Pancreas (tissue), 10 donors: ENCODE measurements around the gene QKI. TPM values are rescaled to one million over a fixed set of nuclear protein-coding genes. Genes with fewer than 3 reads are reported as not detected.

Source experiments
- ATAC-seq, 4 donors: fragments of 200-7000 bp; cut with Tn5 transposase; one replicate each; pipeline versions ENCODE4 v1.8.0 to v1.9.1; 2020; ENCODE audit warnings: mild to moderate bottlenecking in 4 of 4, moderate library complexity in 4 of 4
- DNase-seq, 6 donors: peaks; one replicate each; pipeline ENCODE4 v3.0.0-alpha.2; 2020
- FAIRE-seq: peaks from 2 replicates; lab custom pipeline; 2012; peaks lifted over from hg19 to GRCh38; lab: Jason Lieb, UNC
- H3K27ac ChIP-seq, 4 donors: fragments of 200-600 bp; sonication (generic); 1 replicate in 3 of 4; 2 replicates in 1 of 4; pipeline versions ENCODE4 v1.5.0 to v1.8.0; 2020
- H3K27me3 ChIP-seq, 4 donors: fragments of 200-600 bp; one replicate each; pipeline ENCODE4 v1.8.0; 2021
- H3K36me3 ChIP-seq, 3 donors: fragments of 200-600 bp; sonication (generic) in 1 of 3; one replicate each; pipeline versions ENCODE4 v1.5.0 to v1.8.0; 2020 to 2021
- H3K4me1 ChIP-seq, 3 donors: fragments of 200-600 bp; one replicate each; pipeline ENCODE4 v1.8.0; 2021
- H3K4me3 ChIP-seq, 4 donors: fragments of 200-600 bp; sonication (generic) in 2 of 4; one replicate each; pipeline versions ENCODE4 v1.5.0 to v1.8.0; 2020 to 2021
- H3K9me3 ChIP-seq, 4 donors: fragments of 200-600 bp; one replicate each; pipeline ENCODE4 v1.8.0; 2021
- CTCF ChIP-seq, 4 donors: fragments of 200-600 bp; sonication (generic) in 3 of 4; IDR thresholded peaks; one replicate each; pipeline versions ENCODE4 v1.5.0 to v1.8.0; 2021; ENCODE audit warnings: antibody characterized with exemption in 4 of 4
- WGBS, 2 donors: extraction: QIAGEN DNeasy Blood & Tissue Kit; methylation state at CpG; one replicate each; pipeline ENCODE4 v1.1.7; 2013; 5-methylcytosine and 5-hydroxymethylcytosine counted together
- intact Hi-C, 3 donors: fragments of 100-400 bp; cut with DNase I; formaldehyde crosslinking; loops; one replicate each; pipeline versions ENCODE4 v1.11.1 to v1.14.2; 2022
- polyA plus RNA-seq, 2 donors: library from polyadenylated mRNA; stranded (reverse); fragments of 200-250 nt; gene quantifications; one replicate each; pipeline ENCODE4 v1.2.3, GENCODE V29; 2013
- total RNA-seq, 6 donors: library from RNA; stranded (reverse); fragmentation: NEBNext Ultra II Directional in 4 of 6; extraction: Animal tissue kit (Norgen Biotek cat#: 25700) in 4 of 6; gene quantifications; one replicate each; pipeline versions ENCODE4 v1.2.1 to v1.2.4, GENCODE V29; 2021 to 2023
- donor health status: healthy with polysubstance abuse.
- donor health status: DM: no; HTN: no; CAD: no; lungs with moderate emphysema.
- donor health status: DM: no; HTN: no; CAD: no.
- donor health status: control.
- donor health status: control.
- donor health status: Bipolar disorder and iron deficiency.
- donor health status: DM: yes; HTN: yes; CAD: no.
- donor health status: DM: no; HTN: no; CAD: no.
- donor health status: DM: no; HTN: no; CAD: no.
- donor health status: DM: yes; HTN: yes; CAD: no.

The QKI gene
- total and polyA plus RNA-seq, 8 donors: 9.0 to 52.6 (median 21.6) TPM

GRCh38 chr6:163501439-163501838, 86.9 kb downstream of the QKI start:
- Histone ChIP-seq H3K4me3 (no peak overlapping the region), H3K4me1 (peaks cover 0 to 5% (median 5%) of the 10 kb centered on the region in 3 donors), H3K27me3 (no peaks in the 10 kb centered on the region), H3K9me3 (no peaks in the 10 kb centered on the region), H3K27ac (no peak overlapping the region), H3K36me3 (no peaks in the 10 kb centered on the region)
- DNase-seq: no peak
- intact Hi-C loops: no loop called here
- ATAC-seq: peak in 1 of 4 donors; percentile 55
- WGBS, 2 donors: 74 to 76% methylated on average over 3 of the region's 3 CpGs
- FAIRE-seq: no peak
- no peak for TF ChIP-seq CTCF (IDR thresholded peaks at IDR 0.05)

GRCh38 chr6:163504984-163505640, 90.6 kb downstream of the QKI start:
- FAIRE-seq (no peak), DNase-seq (no peak), ATAC-seq (no peak)
- peaks cover 0 to 5% (median 5%) of the 10 kb centered on the region in 3 donors for H3K4me1 ChIP-seq
- H3K27ac ChIP-seq: no peak overlapping the region
- no peaks in the 10 kb centered on the region for H3K9me3 ChIP-seq
- H3K4me3 ChIP-seq: no peak overlapping the region
- WGBS, 2 donors: 86% methylated on average over 8 of the region's 8 CpGs
- intact Hi-C loops: no loop called here
- no peak for TF ChIP-seq CTCF (IDR thresholded peaks at IDR 0.05)
- H3K36me3 ChIP-seq: peaks cover 0 to 4% (median 0%) of the 10 kb centered on the region in 3 donors
- H3K27me3 ChIP-seq: no peaks in the 10 kb centered on the region

GRCh38 chr6:163507965-163508364, 93.4 kb downstream of the QKI start:
- DNase-seq (no peak), FAIRE-seq (no peak), ATAC-seq (no peak)
- no peaks in the 10 kb centered on the region for H3K9me3 ChIP-seq
- H3K27ac ChIP-seq: no peak overlapping the region
- H3K4me3 ChIP-seq: no peak overlapping the region
- intact Hi-C loops: no loop called here
- H3K4me1 ChIP-seq: peaks cover 0 to 9% (median 5%) of the 10 kb centered on the region in 3 donors
- H3K36me3 ChIP-seq: peaks cover 0 to 4% (median 0%) of the 10 kb centered on the region in 3 donors
- no peak for TF ChIP-seq CTCF (IDR thresholded peaks at IDR 0.05)
- H3K27me3 ChIP-seq: no peaks in the 10 kb centered on the region
- whole genome bisulfite sequencing, 2 donors: 97 to 99% methylated on average over 1 of the region's 1 CpG

GRCh38 chr6:163513003-163513402, 98.5 kb downstream of the QKI start:
- ATAC-seq: peak; percentile 42 to 51 (median 48)
- 34 to 38% methylated on average over 4 of the region's 4 CpGs for WGBS, 2 donors
- no peak for TF ChIP-seq CTCF (IDR thresholded peaks at IDR 0.05)
- Histone ChIP-seq H3K4me3 (no peak overlapping the region), H3K27ac (peak overlapping the region in 2 of 4 donors; percentile 27 to 34), H3K36me3 (peaks cover 0 to under 1% (median 0%) of the 10 kb centered on the region in 3 donors), H3K27me3 (no peaks in the 10 kb centered on the region), H3K4me1 (peaks cover 5 to 31% (median 25%) of the 10 kb centered on the region in 3 donors), H3K9me3 (no peaks in the 10 kb centered on the region)
- DNase-seq: no peak
- peak; percentile 70 for FAIRE-seq
- intact Hi-C loops: no loop called here

- no peak for TF ChIP-seq CTCF (IDR thresholded peaks at IDR 0.05)
- 51 to 53% methylated on average over 2 of the region's 2 CpGs for WGBS, 2 donors
- H3K9me3 ChIP-seq: no peaks in the 10 kb centered on the region
- no peak for FAIRE-seq
- peak in 3 of 6 donors; percentile 26 to 60 (median 34) for DNase-seq
- peak overlapping the region in 2 of 4 donors; percentile 27 to 34 for H3K27ac ChIP-seq
- H3K4me3 ChIP-seq: no peak overlapping the region
- H3K36me3 ChIP-seq: no peaks in the 10 kb centered on the region
- intact Hi-C loops: no loop called here
- peak; percentile 83 to 96 (median 92) for ATAC-seq
- H3K4me1 ChIP-seq: peaks cover 5 to 31% (median 25%) of the 10 kb centered on the region in 3 donors
- no peaks in the 10 kb centered on the region for H3K27me3 ChIP-seq
These were observed 99.2 kb downstream of the QKI start for GRCh38 chr6:163513570-163514166.
